Activated CD4-positive, alpha-beta T cell treated with anti-CD3 and anti-CD28 coated beads for 48 hours (primary cell): ENCODE measurements around the gene LHX2.

Experiments used
- DNase-seq: peaks from one replicate; pipeline ENCODE4 v3.0.0-alpha.2; 2020

Gene LHX2

GRCh38 chr9:124014211-124014955 is 2.8 kb downstream of the LHX2 start:
- no peak for DNase-seq

- DNase-seq: no peak
Measured at GRCh38 chr9:124014956-124015660, 3.5 kb downstream of the LHX2 start.

GRCh38 chr9:124015661-124016131 is 4.1 kb downstream of the LHX2 start:
- no peak for DNase-seq

GRCh38 chr9:124016175-124017050 is 4.8 kb downstream of the LHX2 start:
- no peak for DNase-seq

- no peak for DNase-seq
Measured at GRCh38 chr9:124017051-124017928, 5.7 kb downstream of the LHX2 start.

- DNase-seq: no peak
Measured at GRCh38 chr9:124017929-124018729, 6.6 kb downstream of the LHX2 start.

- DNase-seq: no peak
Measured at GRCh38 chr9:124018730-124019697, 7.4 kb downstream of the LHX2 start.

- no peak for DNase-seq
Measured at GRCh38 chr9:124019771-124020519, 8.4 kb downstream of the LHX2 start.

GRCh38 chr9:124020520-124021384 is 9.2 kb downstream of the LHX2 start:
- DNase-seq: no peak

- no peak for DNase-seq
Measured at GRCh38 chr9:124021385-124021769, 9.8 kb downstream of the LHX2 start.

GRCh38 chr9:124022201-124023121 is 10.9 kb downstream of the LHX2 start:
- DNase-seq: no peak

GRCh38 chr9:124024107-124024506 is 12.5 kb downstream of the LHX2 start:
- no peak for DNase-seq

- DNase-seq: no peak
Measured at GRCh38 chr9:124029617-124030016, 18.0 kb downstream of the LHX2 start.

GRCh38 chr9:124030969-124031451 is 19.4 kb downstream of the LHX2 start:
- no peak for DNase-seq

GRCh38 chr9:124032247-124032646 is 20.7 kb downstream of the LHX2 start:
- DNase-seq: no peak

- DNase-seq: no peak
Measured at GRCh38 chr9:124033348-124033747, 21.8 kb downstream of the LHX2 start.

GRCh38 chr9:124033967-124034366 is 22.4 kb downstream of the LHX2 start:
- no peak for DNase-seq
